NCI-H2107 (cell line): ENCODE results near the gene PRSS8.
A peak's percentile ranks its signal among the peaks of the same experiment; 100 is the strongest.
"Not testable (repeated sequence)": the region's sequence is repeated elsewhere in the genome, so short reads cannot be mapped to it uniquely, and the experiment has no call there.

Source experiments
- DNase-seq: peaks from one replicate; lab custom pipeline; 2025; lab: John Stamatoyannopoulos, UW

Gene PRSS8

DNA sequence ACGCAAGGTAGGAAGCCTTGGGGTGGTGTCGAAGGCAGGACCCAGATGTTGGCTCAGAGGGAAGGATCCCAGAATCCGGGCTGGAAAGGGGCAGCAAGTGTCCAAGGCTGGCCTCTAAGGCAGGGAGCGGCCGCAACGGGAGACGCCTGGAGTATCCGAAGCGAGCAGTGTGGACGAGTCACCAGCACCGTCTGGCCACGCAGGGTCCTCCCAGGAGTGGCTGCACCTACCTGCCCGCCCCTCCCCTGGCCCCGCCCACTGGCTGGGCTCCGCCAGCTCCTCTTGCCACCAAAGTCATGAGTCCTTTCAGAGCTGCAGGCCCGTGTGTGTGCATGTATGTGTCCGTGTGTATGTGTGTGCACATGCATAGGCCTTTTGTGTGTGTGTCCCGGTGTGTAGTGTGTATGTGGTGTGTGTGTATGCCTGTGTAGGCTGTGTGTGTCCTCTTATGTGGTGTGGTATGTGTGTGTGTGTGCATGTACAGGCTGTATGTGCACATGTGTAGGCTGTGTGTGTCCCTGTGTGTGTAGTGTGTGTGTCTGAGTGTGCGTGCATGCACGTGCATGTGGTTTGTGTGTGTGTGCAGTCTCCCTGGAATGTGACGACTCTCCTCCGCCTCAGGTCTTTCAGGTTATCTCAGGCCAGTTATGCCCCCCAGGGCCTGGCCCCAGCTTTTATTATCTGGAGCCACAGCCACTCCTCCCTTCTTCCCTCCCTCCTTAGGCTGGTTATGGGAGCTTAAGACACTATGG, at the start of gene PRSS8:
Gene PRSS8, minus strand, starts transcription at position 193 of the 752 bp plus-strand sequence. CDS start 229 bp downstream, outside the sequence.
- no peak for DNase-seq

DNA sequence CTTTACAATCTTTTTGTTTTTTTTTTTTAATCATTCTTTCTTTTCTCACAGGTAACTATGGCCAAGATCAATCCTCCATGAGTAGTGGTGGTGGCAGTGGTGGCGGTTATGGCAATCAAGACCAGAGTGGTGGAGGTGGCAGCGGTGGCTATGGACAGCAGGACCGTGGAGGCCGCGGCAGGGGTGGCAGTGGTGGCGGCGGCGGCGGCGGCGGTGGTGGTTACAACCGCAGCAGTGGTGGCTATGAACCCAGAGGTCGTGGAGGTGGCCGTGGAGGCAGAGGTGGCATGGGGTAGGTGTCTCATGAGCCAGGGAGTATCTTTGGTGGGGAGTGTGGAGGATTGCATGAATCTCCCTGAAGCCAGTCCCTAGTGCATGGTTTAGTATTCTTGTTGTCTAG, 49.4 kb upstream of the PRSS8 start:
- DNase-seq: no peak

DNA sequence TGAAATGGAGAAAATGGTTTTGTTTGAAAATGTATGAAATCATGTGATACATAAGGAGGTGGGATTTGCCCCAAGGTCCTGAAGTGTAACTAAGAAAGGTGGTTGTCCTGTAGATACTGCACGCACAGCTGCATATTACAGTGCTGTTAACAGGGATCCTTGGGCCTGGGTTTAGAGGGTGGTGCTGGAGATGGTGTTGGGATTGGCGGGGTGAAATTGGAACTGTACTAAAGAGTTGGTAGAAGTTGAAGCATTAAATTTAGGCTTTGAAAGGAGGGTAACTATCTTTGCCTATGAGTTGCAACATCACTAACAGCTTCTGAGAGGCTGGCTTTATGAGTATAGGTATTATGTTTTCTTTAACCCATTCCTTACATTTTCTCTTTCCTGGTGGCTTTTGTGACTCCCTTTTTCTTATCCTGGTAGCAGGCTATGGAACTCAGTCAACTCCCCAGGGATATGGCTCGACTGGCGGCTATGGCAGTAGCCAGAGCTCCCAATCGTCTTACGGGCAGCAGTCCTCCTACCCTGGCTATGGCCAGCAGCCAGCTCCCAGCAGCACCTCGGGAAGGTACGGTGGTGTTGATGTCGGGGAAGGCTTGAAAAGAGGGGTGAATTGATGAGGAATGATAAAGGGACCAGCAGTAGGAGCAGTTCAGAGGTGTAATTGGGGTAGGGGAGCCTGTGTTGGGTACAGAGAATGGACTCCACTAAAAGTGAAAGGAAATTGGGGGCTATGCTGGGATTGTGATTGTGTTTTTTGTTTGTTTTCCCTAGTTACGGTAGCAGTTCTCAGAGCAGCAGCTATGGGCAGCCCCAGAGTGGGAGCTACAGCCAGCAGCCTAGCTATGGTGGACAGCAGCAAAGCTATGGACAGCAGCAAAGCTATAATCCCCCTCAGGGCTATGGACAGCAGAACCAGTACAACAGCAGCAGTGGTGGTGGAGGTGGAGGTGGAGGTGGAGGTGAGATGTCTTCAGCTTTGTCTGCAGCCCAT, 48.2 kb upstream of the PRSS8 start:
- no peak for DNase-seq

DNA sequence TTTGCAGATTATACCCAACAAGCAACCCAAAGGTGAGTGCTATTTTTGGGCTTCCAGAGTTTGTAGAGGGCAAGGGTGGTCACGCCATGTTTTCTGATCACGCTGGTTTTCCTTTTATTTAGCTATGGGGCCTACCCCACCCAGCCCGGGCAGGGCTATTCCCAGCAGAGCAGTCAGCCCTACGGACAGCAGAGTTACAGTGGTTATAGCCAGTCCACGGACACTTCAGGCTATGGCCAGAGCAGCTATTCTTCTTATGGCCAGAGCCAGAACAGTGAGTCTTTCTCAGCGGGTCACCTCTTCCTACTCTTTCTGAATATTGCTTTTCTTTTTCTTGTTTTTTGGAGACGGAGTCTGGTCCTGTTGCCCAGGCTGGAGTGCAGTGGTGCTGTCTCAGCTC, 46.9 kb upstream of the PRSS8 start:
- no peak for DNase-seq

DNA sequence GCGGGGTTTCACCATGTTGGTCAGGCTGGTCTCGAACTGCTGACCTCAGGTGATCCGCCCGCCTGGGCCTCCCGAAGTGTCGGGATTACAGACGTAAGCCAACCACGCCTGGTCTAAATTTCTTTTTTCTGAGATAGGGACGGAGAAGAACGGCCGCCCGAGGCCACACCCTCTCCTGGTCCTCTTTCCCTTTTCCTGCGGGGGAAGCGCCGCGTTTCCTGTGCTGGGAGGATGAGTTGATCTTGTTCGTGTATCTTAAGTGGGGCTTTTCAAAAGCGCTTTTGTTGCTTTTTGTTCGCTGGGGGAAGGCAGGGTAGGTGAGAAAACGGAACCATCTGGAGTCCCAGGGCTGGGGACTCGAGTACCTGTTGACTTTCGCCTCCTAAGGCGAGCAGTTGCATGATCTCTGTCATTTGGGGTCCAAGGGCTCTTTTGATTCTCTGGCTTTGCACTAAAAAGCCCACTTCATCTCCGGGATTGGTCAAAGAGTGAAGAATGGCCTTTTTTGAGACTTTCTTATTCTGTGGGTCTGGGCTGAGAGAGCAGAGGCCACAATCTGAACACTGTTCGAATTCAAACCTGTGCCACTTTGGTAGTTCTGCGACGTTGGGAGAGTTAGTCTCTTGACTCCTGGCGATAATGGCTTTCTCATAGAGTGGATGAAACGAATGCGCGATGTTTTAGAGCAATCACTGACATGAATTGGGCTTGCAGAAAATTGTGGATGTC, 45.7 kb upstream of the PRSS8 start:
- DNase-seq: no peak

DNA sequence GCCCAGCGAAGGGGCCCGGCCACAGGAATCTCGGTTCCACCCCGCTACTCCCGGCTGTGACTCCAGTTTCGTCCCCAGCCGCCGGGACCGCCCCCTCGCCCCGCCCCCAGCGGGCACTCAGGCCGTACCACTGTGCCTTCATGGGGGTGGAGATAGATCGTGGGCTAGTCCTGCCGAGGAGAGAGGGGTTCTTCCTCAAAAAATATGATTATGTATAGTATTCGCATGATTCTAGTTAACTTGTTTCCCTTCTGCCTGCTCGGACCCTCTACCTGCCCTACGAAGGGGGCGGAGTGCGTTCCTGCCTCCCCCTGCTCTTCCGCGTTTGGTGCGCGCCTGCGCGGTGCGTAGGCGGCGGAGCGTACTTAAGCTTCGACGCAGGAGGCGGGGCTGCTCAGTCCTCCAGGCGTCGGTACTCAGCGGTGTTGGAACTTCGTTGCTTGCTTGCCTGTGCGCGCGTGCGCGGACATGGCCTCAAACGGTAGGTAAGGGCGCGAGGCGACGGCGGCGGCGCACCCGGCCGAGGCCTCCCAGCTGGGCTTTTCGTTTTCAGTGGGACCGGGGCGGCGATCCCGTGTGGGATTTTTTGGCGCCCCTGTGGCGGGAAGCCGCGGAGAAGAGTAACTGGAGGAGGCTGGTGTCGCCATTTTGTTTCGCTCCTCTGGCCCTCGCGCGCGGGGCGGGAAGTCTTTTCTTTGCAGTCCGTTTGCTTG, 44.4 kb upstream of the PRSS8 start, which contains the start of gene FUS:
Gene FUS, plus strand, starts transcription at position 393 of the 713 bp plus-strand sequence. Its CDS starts 76 bp downstream, at position 469.
- DNase-seq: peak; percentile 75

DNA sequence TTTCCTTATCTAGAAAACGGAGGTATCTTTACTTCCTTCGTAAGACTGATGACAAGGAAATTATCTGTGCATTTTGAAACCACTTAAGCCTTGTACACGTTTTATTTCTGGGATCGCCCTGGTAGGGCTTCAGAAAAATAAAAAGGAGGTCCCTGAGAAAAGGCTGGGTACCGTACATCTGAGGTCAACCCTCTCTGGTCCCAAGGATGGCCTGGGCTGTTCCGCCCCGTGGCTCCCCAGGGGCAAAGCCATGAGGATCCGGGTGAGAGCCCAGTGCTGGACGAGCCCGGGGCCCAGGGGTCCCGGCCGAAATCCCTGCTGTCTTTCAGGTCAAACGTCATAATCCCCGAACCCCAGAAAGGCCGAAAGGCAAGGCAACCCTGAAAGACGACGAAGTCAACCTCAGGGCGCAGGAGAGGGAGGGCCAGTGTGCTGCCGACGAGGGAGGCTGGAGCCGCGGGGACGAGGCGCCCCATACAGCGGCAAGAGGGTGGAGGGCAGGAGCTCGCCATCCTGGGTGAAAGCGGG, 43.8 kb upstream of the PRSS8 start:
- DNase-seq: no peak

DNA sequence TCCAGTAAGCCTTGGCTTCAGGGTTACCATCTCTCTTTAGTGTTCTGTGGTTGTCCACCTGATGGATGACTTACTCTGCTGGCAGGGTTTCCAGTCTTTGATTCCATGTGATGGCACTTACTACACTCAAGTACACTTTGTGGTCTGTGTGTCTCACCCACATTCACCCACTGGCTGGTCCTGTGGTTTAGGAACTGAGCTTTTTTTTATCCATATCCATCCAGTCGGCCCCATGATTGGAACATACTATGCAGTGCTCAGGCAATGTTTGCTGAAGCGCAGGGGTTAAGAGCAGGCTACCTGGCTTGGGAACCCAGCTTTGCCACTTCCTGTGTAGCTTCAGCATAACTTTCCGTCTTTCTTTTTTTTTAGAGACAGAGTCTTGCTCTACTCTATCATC, 41.6 kb upstream of the PRSS8 start:
- peak; percentile 47 for DNase-seq

DNA sequence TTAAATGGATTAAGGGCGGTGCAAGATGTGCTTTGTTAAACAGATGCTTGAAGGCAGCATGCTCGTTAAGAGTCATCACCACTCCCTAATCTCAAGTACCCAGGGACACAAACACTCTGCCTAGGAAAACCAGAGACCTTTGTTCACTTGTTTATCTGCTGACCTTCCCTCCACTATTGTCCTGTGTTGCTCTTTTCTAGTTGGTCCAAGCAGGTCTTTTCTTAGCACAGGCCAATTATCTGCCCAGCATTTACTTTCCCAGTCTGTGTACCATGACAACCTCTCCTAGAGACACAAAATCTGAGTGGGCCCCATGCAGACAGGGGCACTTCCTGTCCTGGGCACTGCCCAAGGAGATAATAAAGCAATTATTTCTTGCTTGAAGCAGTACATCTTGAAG, 34.5 kb upstream of the PRSS8 start:
- not testable (repeated sequence) for DNase-seq

DNA sequence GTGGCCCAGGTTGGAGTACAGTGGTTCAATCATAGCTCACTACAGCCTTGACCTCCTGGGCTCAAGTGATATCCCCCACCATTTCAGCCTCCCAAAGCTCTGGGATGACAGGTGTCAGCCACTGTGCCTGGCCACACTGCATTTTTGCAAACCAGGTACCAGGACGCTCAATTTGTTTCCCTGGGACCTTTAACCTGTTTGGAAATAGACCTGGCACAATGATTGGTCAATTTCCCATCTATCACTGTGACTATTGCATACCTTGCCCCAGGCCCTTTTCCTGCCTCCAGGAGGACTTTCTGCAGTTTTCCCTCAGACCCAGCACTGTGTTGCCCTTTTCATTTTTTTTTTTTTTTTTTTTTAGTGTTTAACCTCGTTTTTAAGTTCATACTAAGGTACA, 33.3 kb upstream of the PRSS8 start:
- DNase-seq: no peak

DNA sequence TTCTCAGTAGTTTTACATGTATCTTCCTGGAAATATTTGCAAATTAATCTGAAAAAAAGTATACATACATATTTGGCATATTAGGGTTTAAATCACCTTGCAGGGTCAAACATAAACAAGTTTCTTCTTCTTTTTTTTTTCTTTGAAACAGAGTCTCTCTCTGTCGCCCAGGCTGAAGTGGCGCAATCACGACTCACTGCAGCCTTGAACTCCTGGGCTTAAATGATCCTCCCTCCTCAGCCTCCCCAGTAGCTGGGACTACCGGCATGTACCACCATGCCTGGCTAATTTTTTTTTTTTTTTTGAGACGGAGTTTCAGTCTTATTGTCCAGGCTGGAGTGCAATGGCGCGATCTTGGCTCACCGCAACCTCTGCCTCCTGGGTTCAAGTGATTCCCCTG, 31.8 kb upstream of the PRSS8 start:
- DNase-seq: no peak

DNA sequence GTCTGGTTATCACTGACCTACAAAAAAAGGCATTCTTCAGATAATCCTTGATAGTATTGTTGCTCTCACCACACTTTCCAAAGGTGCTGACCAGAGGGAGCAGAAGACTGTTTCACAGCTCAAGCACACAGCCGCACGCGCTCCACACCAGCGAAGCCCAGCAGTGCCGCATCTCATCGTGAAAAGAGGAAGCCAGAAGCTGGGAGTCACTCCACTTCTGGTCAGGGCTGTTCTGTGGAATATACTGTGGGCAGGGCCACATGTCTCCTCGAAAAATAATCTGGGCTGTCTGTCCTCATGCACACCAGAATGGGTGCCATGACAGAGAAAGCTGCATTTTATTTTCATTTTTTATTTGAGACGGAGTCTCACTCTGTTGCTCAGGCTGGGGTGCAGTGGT, 21.6 kb upstream of the PRSS8 start:
- no peak for DNase-seq

DNA sequence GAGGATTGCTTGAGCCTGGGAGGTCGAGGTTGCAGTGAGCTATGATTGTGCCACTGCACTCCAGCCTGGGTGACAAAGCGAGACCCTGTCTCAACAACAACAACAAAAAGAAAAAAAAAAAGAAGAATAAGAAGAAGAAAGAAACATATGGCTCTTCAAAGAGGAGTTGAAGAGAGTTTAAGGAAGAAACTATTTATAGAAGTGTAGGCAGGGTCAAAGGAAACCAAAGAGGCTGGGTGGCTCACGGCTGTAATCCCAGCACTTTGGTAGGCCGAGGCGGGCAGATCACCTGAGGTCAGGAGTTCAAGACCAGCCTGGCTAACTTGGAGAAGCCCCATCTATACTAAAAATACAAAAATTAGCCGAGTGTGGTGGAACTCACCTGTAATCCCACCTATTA, 15.4 kb upstream of the PRSS8 start:
- not testable (repeated sequence) for DNase-seq

DNA sequence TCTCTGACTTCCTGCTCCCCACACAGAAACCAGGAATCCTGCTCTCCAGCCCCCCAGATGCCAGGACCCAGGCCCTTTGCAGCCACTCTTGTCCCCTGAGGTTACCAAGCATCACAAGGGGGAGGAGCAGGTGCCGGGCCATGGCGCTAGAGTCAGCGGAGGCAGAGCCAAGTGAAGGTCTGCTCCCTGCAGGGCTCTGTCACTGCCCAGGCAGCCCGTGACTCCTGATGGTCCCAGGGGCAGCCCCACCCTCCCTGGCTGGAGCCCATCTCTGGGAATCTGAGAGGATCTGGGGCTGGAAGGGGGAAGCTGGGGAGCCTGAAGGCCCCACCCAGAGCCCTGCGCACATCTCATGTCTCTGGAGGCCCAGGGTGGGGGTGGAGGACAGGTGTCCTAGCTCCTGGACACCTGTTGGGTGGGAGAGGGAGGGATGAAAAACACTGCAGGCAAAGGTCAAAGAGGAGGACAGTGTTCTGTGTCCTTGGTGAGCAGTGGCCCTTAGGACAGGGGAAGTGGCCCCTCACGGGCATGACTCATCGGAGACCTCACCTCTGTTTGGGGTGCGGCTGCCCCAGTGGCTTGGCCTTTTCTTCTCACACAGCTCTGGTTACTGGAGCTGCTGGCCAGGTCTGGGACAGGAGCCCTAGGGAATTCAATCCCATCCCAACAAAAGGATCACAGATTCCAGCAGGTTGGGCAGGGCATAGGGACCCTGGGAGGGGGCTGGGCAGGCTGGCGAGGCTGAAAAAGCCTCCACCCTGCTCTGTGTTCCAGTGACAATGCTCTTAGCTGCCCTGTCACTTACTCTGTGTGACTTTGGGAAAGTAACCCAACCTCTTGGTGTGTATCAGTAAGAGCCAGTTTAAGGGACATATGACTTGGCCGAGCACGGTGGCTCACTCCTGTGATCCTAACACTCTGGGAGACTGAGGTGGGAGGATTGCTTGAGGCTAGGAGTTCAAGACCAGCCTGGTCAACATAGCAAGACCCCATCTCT, 14.7 kb upstream of the PRSS8 start, which contains the start of gene PRSS36:
Gene PRSS36, minus strand, starts transcription at position 173 of the 997 bp plus-strand sequence. Its CDS starts 31 bp downstream, at position 142.
- no peak for DNase-seq

DNA sequence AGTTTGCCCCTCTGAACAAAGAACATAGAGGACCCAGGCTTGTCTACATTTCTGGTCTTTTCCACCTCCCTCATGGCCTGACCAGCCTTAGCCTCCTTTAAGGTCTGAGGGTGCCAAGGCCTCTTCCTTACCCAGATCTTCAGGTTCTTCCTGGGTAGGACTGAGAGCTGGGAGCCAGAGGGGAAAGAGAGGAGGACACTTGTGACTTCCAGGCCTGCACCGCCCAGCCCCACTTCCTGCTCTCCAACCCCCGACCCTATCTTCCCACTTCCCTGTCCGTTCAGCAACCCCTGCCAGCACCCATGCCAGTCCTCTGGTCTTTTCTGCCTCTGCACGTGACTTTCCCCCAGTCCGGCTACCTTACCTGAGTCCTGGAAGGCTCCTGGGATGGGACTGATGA, 13.8 kb upstream of the PRSS8 start:
- DNase-seq: no peak

DNA sequence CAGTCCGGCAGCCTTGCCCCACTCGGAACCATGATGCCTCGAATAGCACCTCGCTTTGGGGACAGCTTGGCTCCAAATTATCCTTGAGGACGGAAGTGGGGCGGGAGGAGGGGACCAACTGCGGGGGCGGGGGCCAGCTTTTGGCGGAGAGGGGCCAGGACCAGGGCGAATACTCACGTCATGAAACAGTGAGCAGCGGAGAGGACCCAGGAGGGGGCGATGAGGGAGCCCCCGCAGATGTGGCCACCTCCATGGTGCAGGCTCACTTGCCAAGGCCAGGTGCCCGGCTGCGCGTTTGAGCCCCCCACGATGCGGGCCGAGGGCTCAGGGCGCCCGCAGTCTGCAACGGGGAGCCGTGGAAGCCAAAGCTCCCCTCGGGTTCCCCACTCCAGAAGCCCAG, 13.4 kb upstream of the PRSS8 start:
- DNase-seq: no peak

DNA sequence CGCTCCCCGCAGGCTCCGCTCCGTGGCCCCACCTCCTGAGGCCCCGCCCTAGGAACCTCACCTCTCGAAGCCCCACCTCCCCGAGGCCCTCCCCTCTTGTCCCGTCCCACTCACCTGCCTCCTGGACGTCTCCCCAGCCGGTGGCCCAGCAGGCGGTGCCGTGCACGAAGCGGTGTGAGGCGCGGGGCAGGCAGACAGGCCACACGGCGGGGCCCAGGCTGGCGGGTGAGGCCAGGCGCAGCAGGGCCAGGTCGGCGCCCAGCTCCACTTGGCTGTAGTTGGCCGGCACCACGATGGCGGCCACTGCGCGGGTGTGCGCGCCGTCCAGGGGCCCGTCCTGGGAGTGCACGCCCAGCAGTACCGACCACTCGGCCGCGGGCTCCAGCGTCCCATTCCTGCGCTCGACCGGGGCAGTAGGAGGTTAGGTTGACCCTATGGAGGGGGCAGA, 12.8 kb upstream of the PRSS8 start:
- no peak for DNase-seq

DNA sequence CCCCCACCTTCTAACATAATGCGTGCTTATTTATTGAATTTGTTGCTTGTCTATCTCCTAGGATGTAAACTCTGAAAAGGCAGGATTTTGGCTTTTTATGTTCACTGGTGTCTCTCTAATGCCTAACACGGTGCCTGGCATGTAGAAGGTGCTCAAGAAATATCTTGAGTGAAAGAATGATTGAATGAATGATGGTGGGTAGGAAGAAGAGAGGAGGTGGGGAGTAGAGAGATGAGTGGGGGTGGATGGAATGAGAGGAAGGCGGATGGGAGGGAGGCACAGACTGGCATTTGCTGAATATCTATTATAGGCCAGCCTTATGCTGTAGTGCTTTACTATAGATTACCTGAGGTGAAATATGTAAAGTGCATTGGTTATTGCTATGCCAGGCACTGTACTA, 12.0 kb upstream of the PRSS8 start:
- DNase-seq: no peak

DNA sequence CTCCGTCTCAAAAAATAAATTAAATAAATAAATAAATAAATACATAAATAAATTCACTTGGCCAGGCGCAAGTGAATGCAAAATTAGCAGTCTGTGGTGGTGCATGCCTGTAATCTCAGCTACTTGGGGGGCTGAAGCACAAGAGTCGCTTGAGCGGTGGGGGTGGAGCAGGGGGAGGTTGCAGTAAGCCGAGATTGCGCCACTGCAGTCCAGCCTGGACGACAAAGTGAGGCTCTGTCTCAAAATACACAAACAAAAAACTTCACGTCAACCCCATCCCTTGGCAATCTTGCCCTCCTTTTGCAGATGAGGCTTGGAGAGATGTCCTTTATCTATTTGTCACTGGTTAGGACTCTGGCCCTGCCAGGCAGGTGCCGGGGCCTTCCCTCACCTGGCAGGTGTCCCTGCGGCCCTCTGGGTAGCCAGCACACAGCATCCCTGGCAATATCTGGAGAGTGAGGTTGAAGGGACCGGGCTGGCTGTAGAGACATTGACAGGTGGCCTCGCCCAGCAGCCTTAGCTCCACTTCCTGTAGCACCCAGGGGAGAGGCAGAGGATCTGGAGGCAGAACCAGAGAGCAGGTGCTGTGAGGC, 10.0 kb upstream of the PRSS8 start:
- no peak for DNase-seq
